Measurements from ENCODE around the gene RAI14.

RAI14 gene

DNA sequence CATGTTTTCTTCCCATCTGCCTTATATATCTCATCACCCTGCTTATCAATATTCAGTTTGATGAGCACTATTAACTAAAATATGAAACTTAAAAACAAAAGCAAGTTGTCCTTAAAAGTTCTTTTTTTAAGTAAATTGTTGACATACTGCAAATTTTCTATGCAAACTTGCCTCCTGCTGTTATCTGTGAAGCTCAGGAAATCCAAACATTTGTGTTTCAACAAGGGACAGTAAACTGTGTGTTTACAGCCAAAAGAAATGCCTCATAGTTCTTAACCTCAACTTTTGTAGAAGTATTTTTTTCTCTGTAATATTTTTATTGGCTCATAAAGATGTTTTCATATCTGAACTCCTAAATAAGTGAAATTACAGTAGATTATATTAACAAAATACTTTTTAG is 175.2 kb downstream of the RAI14 start:
- DNase-seq, result no peak

GRCh38 chr5:34832568-34832967 is 176.4 kb downstream of the RAI14 start:
- DNase-seq, result no peak

DNA sequence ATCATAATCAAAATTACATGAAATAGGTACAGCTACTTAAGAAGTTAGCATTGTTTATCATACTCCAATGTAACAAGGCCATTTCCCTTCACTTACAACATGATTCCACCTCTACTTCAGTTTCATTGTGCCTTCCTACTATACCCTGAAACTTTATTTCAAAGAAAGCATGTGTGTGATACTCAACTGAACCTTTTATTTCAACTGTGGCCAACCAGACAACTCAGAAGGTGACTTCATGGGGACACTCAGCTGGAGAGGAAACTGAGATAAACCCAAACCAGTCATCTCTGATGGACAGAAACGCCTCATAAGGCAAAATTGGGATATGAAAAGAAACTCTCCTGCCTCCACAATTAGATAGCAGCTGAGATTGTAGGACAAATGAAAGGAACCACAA is 177.0 kb downstream of the RAI14 start:
- DNase-seq, result no peak

DNA sequence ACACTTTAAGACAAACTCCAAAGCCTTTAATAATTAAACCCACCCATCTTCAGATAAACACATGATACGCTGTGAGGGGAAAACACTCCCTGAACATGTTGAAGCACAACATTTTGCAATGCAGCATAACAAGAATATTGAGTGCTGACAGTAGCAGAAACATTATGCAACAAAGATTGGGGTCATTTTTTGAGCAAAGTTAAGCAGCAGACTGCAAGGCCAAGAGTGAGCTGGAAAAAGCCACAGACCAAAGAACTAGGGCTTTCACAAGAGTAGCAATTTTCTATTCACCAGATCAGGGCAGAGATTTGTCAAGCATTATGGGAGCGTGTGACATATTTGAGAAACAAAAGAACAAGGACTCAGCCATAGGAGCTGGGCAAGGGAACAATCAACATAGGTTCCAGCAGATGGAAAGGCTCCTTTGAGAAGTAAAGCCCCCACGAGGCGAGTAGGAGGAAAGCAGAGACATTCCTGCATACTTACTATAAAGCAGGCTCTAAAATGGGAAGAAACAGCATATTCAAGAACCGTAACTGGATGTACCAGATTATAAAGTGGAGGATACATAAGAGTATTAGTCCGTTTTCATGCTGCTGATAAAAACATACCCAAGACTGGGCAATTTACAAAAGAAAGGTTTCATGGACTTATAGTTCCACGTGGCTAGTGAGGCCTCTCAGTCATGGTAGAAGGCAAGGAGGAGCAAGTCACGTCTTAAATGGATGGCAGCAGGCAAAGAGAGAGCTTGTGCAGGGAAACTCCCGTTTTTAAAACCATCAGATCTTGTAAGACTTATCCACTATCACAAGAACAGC is 178.1 kb downstream of the RAI14 start:
- DNase-seq, result no peak

DNA sequence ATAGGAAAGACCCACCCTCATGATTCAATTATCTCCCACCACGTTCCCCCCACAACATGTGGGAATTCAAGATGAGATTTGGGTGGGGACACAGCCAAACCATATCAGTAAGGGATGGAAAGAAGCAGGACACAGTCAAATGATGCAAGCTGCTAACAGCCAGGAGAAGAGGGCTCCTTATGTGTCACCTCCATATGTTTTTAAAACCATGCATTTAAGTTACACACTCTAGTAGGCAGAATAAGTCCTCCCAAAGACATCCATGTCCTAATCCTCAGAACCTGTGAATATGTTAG is 178.6 kb downstream of the RAI14 start:
- DNase-seq, result no peak

DNA sequence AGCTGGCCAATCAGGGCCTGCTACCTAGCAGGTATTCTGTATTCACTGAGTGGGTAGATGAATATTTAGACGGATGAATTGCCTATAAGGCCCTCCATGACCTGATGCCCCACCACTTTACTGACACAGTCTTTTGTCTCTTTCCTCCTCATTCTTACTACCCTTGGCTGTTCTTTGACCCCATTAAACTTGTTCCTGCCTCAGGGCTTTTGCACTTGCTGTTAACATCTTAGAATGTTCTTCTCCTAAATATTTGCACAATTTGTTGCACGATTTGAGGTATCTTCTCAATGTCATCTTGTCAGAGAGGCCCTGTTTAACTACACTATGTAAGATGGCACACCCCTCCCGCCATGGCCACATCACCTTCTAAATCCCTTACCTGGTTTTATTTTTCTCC is 179.5 kb downstream of the RAI14 start:
- no peak for DNase-seq

DNA sequence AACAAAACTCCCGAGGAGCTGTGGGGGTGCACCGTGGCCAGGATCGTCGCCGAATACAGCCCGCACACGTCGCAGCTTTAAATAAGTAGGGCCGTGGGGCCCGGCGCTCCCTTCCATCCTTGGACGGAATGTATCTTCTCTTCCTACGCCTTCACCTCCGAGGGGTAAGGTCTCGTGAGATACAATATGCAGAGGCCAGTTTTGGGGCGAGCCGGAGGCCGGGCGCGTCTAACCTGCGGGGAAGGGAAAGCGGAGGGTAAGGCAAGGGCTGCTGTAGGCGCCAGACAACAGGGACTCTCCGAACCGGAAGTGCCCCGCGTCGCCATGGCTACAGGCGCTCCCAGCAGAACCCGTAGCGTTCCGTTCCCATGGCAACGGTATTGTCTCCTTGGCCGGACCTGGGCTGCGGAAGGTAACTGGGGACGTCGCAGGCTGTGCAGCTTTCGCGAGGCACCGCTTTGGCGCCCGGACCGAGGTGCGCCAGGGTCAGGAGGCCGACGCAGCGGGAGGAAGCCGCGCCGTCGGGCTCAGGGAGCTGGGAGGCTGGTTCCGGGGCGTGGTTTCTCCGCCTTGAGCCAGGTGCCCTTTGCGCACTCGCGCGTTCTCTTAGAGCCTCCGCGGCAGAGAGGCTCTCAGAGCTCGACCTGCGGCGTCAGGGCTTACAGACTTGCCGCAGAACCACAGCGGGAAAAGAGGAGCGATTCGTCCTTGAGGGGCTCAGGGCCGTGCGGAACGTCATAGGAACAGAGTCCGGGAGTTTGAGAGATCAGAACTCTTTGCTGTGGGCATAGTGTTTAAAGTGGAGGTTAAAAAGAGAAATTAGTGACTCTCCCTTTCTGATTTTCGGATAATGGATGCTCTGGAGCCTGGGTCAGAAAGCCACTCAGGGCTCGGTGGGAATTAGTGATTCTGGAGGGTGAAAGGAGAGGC is 182.9 kb downstream of the RAI14 start, which contains the start of gene TTC23L:
TTC23L (plus strand) TSS at position 380 of the 930 bp plus-strand sequence. CDS start 1,508 bp downstream, outside the sequence.
- DNase-seq, result peak; percentile 60 to 69

DNA sequence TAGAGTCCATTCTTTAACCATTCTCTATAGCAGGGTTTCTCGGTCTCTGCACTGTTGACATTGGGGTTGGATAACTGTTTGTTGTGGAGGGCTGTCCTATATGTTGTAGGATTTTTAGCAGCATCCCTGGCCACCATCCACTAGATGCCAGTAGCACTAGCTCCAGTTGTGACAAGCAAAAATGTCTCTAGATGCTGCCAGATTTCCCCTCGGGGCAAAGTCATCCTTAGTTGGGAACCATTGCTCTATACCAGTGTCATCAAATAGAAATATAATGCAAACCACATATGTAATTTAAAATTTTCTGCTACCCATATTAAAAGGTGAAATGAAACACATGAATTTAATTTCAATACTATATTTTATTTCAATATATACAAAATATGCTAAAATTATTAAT is 185.7 kb downstream of the RAI14 start:
- no peak for DNase-seq

DNA sequence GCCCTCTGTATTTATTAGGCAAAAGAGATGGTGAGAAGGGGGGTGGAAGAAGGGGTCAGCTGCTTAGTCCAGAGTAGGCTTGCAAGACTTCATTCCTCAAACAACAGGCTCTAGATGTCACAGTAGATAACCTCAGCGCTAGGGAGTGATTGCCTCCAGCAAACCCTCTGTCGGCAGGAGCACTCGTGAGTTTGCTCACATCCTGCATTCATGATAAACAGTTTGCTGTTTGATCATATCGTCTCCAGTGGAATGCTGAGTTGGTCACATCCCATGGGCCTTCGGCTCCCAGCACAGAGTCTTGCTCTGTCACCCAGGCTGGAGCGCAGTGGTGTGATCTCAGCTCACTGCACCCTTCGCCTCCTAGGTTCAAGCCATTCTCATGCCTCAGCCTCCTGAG is 186.4 kb downstream of the RAI14 start:
- DNase-seq, result no peak

DNA sequence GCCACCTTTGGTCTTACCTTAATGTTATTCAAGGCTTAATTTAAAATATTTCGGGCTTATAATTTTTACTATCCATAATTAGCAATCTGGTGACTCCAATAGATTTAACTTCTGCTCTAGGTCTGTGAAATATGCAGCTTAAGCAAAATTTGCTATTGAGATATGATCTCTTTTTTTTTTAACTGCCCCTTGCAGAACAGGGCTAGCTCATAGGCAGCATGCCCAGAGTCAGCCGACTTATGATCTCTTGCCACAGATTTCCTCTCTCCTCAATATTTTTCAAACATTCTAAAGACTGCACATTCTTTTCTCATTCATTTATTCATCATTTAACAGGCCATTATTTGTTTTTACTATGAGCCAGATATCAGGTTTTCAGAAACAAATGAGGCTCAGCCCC is 187.4 kb downstream of the RAI14 start:
- no peak for DNase-seq

DNA sequence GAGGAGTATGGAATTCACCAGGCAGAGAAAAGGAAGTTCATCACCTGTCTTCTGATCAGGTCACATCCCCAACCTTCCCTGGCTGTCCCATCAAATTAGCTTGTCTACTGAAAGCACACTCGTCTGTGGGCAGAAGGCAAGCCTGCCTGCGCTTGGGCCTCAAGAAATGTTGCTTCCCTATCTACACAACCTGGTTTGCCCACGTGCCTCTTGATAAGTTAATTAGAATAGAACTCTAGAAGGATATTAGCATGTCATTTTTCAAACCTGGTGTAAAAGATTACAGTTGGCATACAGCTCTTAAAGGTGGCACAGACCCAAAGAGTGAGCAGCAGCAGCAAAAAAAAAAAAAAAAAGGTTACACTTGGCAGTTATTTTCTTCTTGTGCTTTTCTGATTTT is 188.0 kb downstream of the RAI14 start:
- no peak for DNase-seq

DNA sequence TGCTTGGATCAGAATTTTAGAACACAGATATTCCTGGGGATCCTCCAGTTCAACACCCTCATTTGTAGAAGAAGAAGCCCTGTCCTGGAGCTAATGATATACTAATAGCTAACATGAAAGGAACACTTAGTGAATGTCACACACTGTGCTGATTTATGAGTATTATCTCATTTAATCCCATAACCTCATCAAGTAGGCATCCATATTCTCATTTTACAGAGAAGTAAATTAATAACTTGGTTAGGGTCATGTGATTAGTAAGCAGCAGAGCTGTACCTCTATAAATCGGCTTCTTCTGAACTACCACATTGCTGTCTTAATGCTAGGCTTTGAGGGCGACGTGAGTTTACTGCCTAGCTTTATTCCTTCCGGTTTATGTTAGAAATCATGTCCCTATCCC is 188.9 kb downstream of the RAI14 start:
- DNase-seq, result no peak

GRCh38 chr5:34847056-34847455 is 190.9 kb downstream of the RAI14 start:
- no peak for DNase-seq

DNA sequence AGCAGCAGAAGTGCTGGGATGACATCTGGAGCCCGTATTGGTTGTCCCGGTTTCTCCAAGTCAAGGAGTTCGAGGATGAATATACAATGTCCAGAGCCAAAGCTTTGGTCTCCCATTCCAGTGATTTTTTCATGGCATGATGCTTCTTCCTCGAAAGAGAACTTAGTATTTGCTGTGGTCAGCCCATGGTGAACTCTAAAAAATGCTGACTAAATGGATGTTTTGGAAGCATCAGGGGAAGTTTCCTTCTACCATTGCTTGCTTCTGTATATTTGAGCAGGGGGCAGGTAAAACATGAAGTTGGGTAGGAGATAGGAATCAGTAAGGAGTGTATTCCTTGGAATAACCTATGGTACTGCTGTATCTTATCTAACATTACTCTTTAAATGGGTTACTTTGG is 191.4 kb downstream of the RAI14 start:
- no peak for DNase-seq

DNA sequence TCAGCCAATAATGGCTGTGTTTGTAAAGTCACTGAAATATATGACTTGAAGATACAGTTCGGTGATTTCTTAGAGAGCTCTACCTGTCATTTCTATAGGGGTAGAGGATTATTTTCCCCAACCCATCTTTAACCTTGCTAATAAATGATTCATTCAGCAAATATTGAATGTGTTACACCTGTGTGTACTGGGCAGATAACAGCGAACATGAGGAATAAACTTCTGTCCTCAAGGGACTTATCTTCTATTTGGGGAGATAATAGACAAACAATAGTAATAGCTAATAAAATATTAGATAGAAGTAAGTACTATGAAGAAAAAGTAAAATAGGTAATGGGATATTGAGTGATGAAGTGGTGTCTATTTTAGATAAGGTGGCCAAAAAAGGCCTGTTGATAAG is 192.1 kb downstream of the RAI14 start:
- no peak for DNase-seq

- DNase-seq, result no peak
These were observed 193.1 kb downstream of the RAI14 start for GRCh38 chr5:34849253-34849652.

GRCh38 chr5:34854459-34855174 is 198.5 kb downstream of the RAI14 start:
- no peak for DNase-seq

- DNase-seq, result no peak
These were observed 201.0 kb downstream of the RAI14 start for GRCh38 chr5:34857161-34857560.

DNA sequence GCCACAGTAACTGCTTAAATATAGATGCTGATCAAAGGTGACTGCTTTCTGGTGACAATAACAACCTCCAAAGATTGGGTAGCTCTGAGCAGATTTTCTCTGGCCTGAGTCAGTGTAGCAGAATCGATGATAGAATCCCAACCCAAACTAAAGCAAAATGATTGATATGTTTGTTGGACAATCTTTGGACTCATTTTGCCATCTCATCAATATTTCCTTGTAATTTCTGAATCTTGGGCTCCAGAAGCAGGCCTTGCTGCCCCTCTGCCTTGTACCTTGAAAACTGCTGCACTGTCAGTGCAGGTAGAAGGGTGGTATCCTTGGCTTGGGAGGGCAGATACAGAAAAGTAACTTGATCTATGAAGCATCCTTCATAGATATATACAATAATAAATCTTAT is 201.8 kb downstream of the RAI14 start:
- no peak for DNase-seq

DNA sequence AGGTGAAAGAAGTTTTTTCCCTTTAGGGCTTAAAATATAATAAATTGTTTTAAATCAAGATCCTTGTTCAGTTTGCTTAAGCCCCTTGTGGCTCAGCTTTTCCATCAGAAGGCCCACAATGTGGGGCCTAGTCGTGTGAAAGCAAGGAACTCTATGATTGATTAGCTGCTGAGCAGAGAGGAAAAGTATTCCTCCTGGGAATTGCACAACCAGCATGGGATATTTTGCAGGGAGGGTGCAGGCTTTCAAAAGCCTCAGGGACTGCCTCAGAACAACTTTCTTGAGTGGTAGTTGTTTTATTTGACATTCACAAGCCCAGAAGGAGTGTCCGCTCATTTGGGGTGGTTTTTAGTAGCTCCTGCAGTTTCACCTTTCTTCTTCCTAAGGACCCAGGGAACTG is 202.7 kb downstream of the RAI14 start:
- DNase-seq, result no peak

- DNase-seq, result no peak
These were observed 203.1 kb downstream of the RAI14 start for GRCh38 chr5:34859253-34859652.

GRCh38 chr5:34863946-34864345 is 207.8 kb downstream of the RAI14 start:
- no peak for DNase-seq

DNA sequence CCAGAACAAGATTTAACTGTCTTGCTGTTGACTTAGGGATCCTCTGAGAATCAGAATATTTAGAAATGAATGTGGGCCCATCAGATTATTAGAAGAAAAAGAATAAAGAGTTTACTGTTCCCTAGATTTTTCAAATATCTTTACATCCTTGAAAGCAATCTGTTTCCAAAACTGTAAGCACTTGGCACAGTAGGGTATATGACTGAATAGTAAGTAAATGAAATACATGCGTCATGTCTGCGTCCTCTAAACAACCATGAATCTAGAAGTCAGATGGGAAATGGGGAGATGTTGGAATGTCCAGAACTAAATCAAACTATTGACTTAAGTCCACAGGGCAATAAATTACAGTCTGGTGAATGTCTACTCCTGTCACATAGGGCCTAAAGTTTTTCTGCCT is 209.0 kb downstream of the RAI14 start:
- no peak for DNase-seq
